ENCODE results near the gene PPP1R15B. TPM values are rescaled to one million over a fixed set of nuclear protein-coding genes. Genes with fewer than 3 reads are reported as not detected.

The PPP1R15B gene
- total RNA-seq, 2 experiments from 2014 or later: 171 to 179 TPM

GRCh38 chr1:204385727-204386126 is 25.9 kb downstream of the PPP1R15B start:
- Mint-ChIP-seq H3K36me3 (ENCODE audit: low read depth) (no peaks in the 10 kb centered on the region), H3K4me1 (ENCODE audit: low read depth) (peaks cover 10% of the 10 kb centered on the region), H3K4me3 (no peak overlapping the region), H3K27ac (no peak overlapping the region), H3K9me3 (no peaks in the 10 kb centered on the region), H3K27me3 (no peaks in the 10 kb centered on the region)
- ChIA-PET CTCF (interaction anchor here (0.5 to 1.0 kb wide), 3 partner anchors 10 to 15 kb away, joined by 3 to 6 read pairs (median 3); no protein-coding TSS in a partner anchor), POLR2A (no interaction called here)
- no peaks in the 10 kb centered on the region for H3K9me3 ChIP-seq (ENCODE audit: control insufficient read depth in 1 of 2, insufficient read depth in 1 of 2, low read length in 2 of 2)
- intact Hi-C loops (cut with DNase I, micrococcal nuclease): no loop called here
- H3K4me1 ChIP-seq (ENCODE audit: insufficient read depth, low read length): peaks cover 8% of the 10 kb centered on the region
- DNase-seq: no peak
- H3K27me3 ChIP-seq (ENCODE audit: control insufficient read depth in 1 of 2, insufficient read depth in 2 of 2, low read length in 2 of 2): no peaks in the 10 kb centered on the region
- no peaks in the 10 kb centered on the region for H3K36me3 ChIP-seq (ENCODE audit: insufficient read depth, low read length)
- no peak for ATAC-seq (ENCODE audit: poor library complexity)
- no peak for TF ChIP-seq CTCF (IDR thresholded peaks at IDR 0.05)
- no peak overlapping the region for H3K27ac ChIP-seq (ENCODE audit: low read depth in 1 of 2, low read length in 2 of 2)
- H3K4me3 ChIP-seq (ENCODE audit: low read length): no peak overlapping the region

- no peaks in the 10 kb centered on the region for H3K9me3 ChIP-seq (ENCODE audit: control insufficient read depth in 1 of 2, insufficient read depth in 1 of 2, low read length in 2 of 2)
- DNase-seq: no peak
- peaks cover 2% of the 10 kb centered on the region for H3K4me1 Mint-ChIP-seq (ENCODE audit: low read depth)
- intact Hi-C loops (cut with DNase I, micrococcal nuclease): no loop called here
- H3K36me3 Mint-ChIP-seq (ENCODE audit: low read depth): no peaks in the 10 kb centered on the region
- ChIA-PET POLR2A (no interaction called here), CTCF (no interaction called here)
- H3K27me3 ChIP-seq (ENCODE audit: control insufficient read depth in 1 of 2, insufficient read depth in 2 of 2, low read length in 2 of 2): peaks cover 0 to 1% of the 10 kb centered on the region in 2 experiments
- no peaks in the 10 kb centered on the region for H3K9me3 Mint-ChIP-seq
- no peak overlapping the region for H3K27ac Mint-ChIP-seq
- peaks cover 8% of the 10 kb centered on the region for H3K4me1 ChIP-seq (ENCODE audit: insufficient read depth, low read length)
- no peaks in the 10 kb centered on the region for H3K36me3 ChIP-seq (ENCODE audit: insufficient read depth, low read length)
- no peak overlapping the region for H3K4me3 ChIP-seq (ENCODE audit: low read length)
- no peak overlapping the region for H3K4me3 Mint-ChIP-seq
- H3K27ac ChIP-seq (ENCODE audit: low read depth in 1 of 2, low read length in 2 of 2): no peak overlapping the region
- no peak for TF ChIP-seq CTCF (IDR thresholded peaks at IDR 0.05)
- no peak for ATAC-seq (ENCODE audit: poor library complexity)
- H3K27me3 Mint-ChIP-seq: peaks cover 3% of the 10 kb centered on the region
Measured at GRCh38 chr1:204384636-204385352, 26.8 kb downstream of the PPP1R15B start.

- no peak overlapping the region for H3K4me3 Mint-ChIP-seq
- CTCF ChIA-PET: interaction anchor here (2.0 to 3.2 kb wide), 2 partner anchors 14 to 20 kb away, joined by 10 to 23 read pairs; no protein-coding TSS in a partner anchor
Measured at GRCh38 chr1:204383163-204383904, 28.3 kb downstream of the PPP1R15B start.

More at GRCh38 chr1:204383163-204383904, 28.3 kb downstream of the PPP1R15B start:
- Histone ChIP-seq H3K36me3 (ENCODE audit: insufficient read depth, low read length) (no peaks in the 10 kb centered on the region), H3K27ac (ENCODE audit: low read depth in 1 of 2, low read length in 2 of 2) (no peak overlapping the region), H3K9me3 (ENCODE audit: control insufficient read depth in 1 of 2, insufficient read depth in 1 of 2, low read length in 2 of 2) (no peaks in the 10 kb centered on the region), H3K27me3 (ENCODE audit: control insufficient read depth in 1 of 2, insufficient read depth in 2 of 2, low read length in 2 of 2) (peaks cover 5 to 6% of the 10 kb centered on the region in 2 experiments), H3K4me1 (ENCODE audit: insufficient read depth, low read length) (peaks cover 11% of the 10 kb centered on the region), H3K4me3 (ENCODE audit: low read length) (no peak overlapping the region)
- H3K9me3 Mint-ChIP-seq: no peaks in the 10 kb centered on the region
- no peak for TF ChIP-seq CTCF (IDR thresholded peaks at IDR 0.05)
- H3K4me1 Mint-ChIP-seq (ENCODE audit: low read depth): peaks cover 2% of the 10 kb centered on the region
- DNase-seq (no peak), ATAC-seq (ENCODE audit: poor library complexity) (no peak)
- POLR2A ChIA-PET: interaction anchor here (1.5 kb wide), 1 partner anchor 15 kb away, joined by 7 read pairs; no protein-coding TSS in a partner anchor
- no peak overlapping the region for H3K27ac Mint-ChIP-seq
- intact Hi-C loops (cut with DNase I, micrococcal nuclease): no loop called here
- peaks cover 11% of the 10 kb centered on the region for H3K27me3 Mint-ChIP-seq
- no peaks in the 10 kb centered on the region for H3K36me3 Mint-ChIP-seq (ENCODE audit: low read depth)

Data from CD4-positive, alpha-beta T cell (primary cell).